GM08714 (cell line): Measurements from ENCODE around the gene LAMTOR5.
A peak's percentile ranks its signal among the peaks of the same experiment; 100 is the strongest.
"Not testable (repeated sequence)": the region's sequence is repeated elsewhere in the genome, so short reads cannot be mapped to it uniquely, and the experiment has no call there.

Experiments
- H3K4me3 ChIP-seq: fragments of 200-500 bp; sonication (Bioruptor generic); 2 replicates; pipeline ENCODE4 v1.5.1; 2014; ENCODE audit warnings: mild to moderate bottlenecking, low read length, inconsistent platforms
- ZNF274 ChIP-seq: IDR thresholded peaks from 2 replicates; pipeline ENCODE4 v1.6.1; 2012; ENCODE audit warnings: mild to moderate bottlenecking, low read depth, low read length

The LAMTOR5 gene

GRCh38 chr1:110412576-110412975, 5.1 kb upstream of the LAMTOR5 start:
- TF ChIP-seq ZNF274: no peak
- no peak overlapping the region for H3K4me3 ChIP-seq

GRCh38 chr1:110411173-110411735, 3.8 kb upstream of the LAMTOR5 start:
- no peak overlapping the region for H3K4me3 ChIP-seq
- TF ChIP-seq ZNF274: no peak

GRCh38 chr1:110409316-110409715, 1.8 kb upstream of the LAMTOR5 start:
- TF ChIP-seq ZNF274: no peak
- no peak overlapping the region for H3K4me3 ChIP-seq

- H3K4me3 ChIP-seq: peak overlapping the region; percentile 94
Measured at GRCh38 chr1:110408488-110408887, 994 bp upstream of the LAMTOR5 start.

GRCh38 chr1:110406407-110406806, 1.1 kb downstream of the LAMTOR5 start:
- peak overlapping the region; percentile 94 for H3K4me3 ChIP-seq

More at GRCh38 chr1:110408488-110408887, 994 bp upstream of the LAMTOR5 start:
- no peak for TF ChIP-seq ZNF274

GRCh38 chr1:110404401-110404800, 3.1 kb downstream of the LAMTOR5 start:
- H3K4me3 ChIP-seq: no peak overlapping the region
- no peak for TF ChIP-seq ZNF274

- no peak for TF ChIP-seq ZNF274
- no peak overlapping the region for H3K4me3 ChIP-seq
Measured at GRCh38 chr1:110403805-110404204, 3.7 kb downstream of the LAMTOR5 start.

- H3K4me3 ChIP-seq: not testable (repeated sequence)
Measured at GRCh38 chr1:110396259-110396958, 11.1 kb downstream of the LAMTOR5 start.

GRCh38 chr1:110394493-110394820, 13.0 kb downstream of the LAMTOR5 start:
- no peak for TF ChIP-seq ZNF274
- H3K4me3 ChIP-seq: no peak overlapping the region

- no peak overlapping the region for H3K4me3 ChIP-seq
- no peak for TF ChIP-seq ZNF274
Measured at GRCh38 chr1:110393691-110394492, 13.6 kb downstream of the LAMTOR5 start.

GRCh38 chr1:110393286-110393685, 14.2 kb downstream of the LAMTOR5 start:
- no peak for TF ChIP-seq ZNF274

GRCh38 chr1:110390692-110391245, 16.7 kb downstream of the LAMTOR5 start, which contains the start of gene SLC16A4:
Gene SLC16A4, minus strand, starts transcription at chr1:110391026. Its CDS starts 1,703 bp downstream, at chr1:110389323.
- H3K4me3 ChIP-seq: no peak within 1 kb of the TSS
- no peak for TF ChIP-seq ZNF274

More at GRCh38 chr1:110393286-110393685, 14.2 kb downstream of the LAMTOR5 start:
- no peak overlapping the region for H3K4me3 ChIP-seq

GRCh38 chr1:110390096-110390495, 17.4 kb downstream of the LAMTOR5 start:
- no peak for TF ChIP-seq ZNF274
- no peak overlapping the region for H3K4me3 ChIP-seq

- TF ChIP-seq ZNF274: no peak
- no peak overlapping the region for H3K4me3 ChIP-seq
Measured at GRCh38 chr1:110387048-110387754, 20.3 kb downstream of the LAMTOR5 start.
